Ecto neural progenitor cell (in vitro differentiated cells): Measurements from ENCODE around the gene GPC1.

Source experiments
- DNase-seq: peaks from one replicate; pipeline ENCODE4 v3.0.0-alpha.2; 2018; ENCODE audit warnings: low spot score

The GPC1 gene

GRCh38 chr2:240412975-240413812, 22.3 kb upstream of the GPC1 start:
- peak; percentile 42 for DNase-seq

GRCh38 chr2:240413813-240414429, 21.5 kb upstream of the GPC1 start:
- DNase-seq: peak; percentile 31

- DNase-seq: no peak
Observed at GRCh38 chr2:240416821-240417220, 18.6 kb upstream of the GPC1 start.

GRCh38 chr2:240418311-240418710, 17.2 kb upstream of the GPC1 start:
- no peak for DNase-seq

- DNase-seq: no peak
Observed at GRCh38 chr2:240419271-240419670, 16.2 kb upstream of the GPC1 start.

- peak; percentile 20 for DNase-seq
Observed at GRCh38 chr2:240419723-240420122, 15.7 kb upstream of the GPC1 start.

GRCh38 chr2:240420206-240421104, 15.0 kb upstream of the GPC1 start:
- DNase-seq: peak; percentile 25

GRCh38 chr2:240421381-240421780, 14.1 kb upstream of the GPC1 start:
- DNase-seq: peak; percentile 36

- no peak for DNase-seq
Observed at GRCh38 chr2:240422658-240423329, 12.7 kb upstream of the GPC1 start.

- peak; percentile 35 for DNase-seq
Observed at GRCh38 chr2:240423788-240424191, 11.7 kb upstream of the GPC1 start.

- DNase-seq: peak; percentile 22
Observed at GRCh38 chr2:240424341-240425235, 10.9 kb upstream of the GPC1 start.

GRCh38 chr2:240425236-240425615, 10.2 kb upstream of the GPC1 start:
- DNase-seq: peak; percentile 28

GRCh38 chr2:240425697-240426096, 9.8 kb upstream of the GPC1 start:
- DNase-seq: peak; percentile 27

GRCh38 chr2:240426845-240427721, 8.4 kb upstream of the GPC1 start:
- DNase-seq: peak; percentile 42

- DNase-seq: no peak
Observed at GRCh38 chr2:240427729-240428128, 7.7 kb upstream of the GPC1 start.

GRCh38 chr2:240428245-240428644, 7.2 kb upstream of the GPC1 start:
- no peak for DNase-seq

- DNase-seq: no peak
Observed at GRCh38 chr2:240429341-240429871, 6.1 kb upstream of the GPC1 start.

- DNase-seq: peak; percentile 48
Observed at GRCh38 chr2:240429872-240430491, 5.5 kb upstream of the GPC1 start.

GRCh38 chr2:240430595-240430994, 4.9 kb upstream of the GPC1 start:
- DNase-seq: peak; percentile 39
